Endothelial cell (in vitro differentiated cells): ENCODE data around the gene ARMC7. TPM values are rescaled to one million over a fixed set of nuclear protein-coding genes. Genes with fewer than 3 reads are reported as not detected.

Source experiments
- DNase-seq: peaks from one replicate; pipeline ENCODE4 v3.0.0; 2021; ENCODE audit warnings: low spot score
- H3K27ac Mint-ChIP-seq: one replicate; pipeline ENCODE4 v1.8.0; 2021; ENCODE audit warnings: mixed read lengths, inconsistent platforms; ENCODE audit not compliant: unreplicated experiment
- H3K27me3 Mint-ChIP-seq: one replicate; pipeline ENCODE4 v1.8.0; 2021; ENCODE audit warnings: mild to moderate bottlenecking, moderate library complexity, mixed read lengths, inconsistent platforms; ENCODE audit not compliant: unreplicated experiment
- H3K36me3 Mint-ChIP-seq: one replicate; pipeline ENCODE4 v1.8.0; 2021; ENCODE audit warnings: mild to moderate bottlenecking, low read depth, mixed read lengths, inconsistent platforms; ENCODE audit not compliant: unreplicated experiment
- H3K4me1 Mint-ChIP-seq: one replicate; pipeline ENCODE4 v1.8.0; 2021; ENCODE audit warnings: mild to moderate bottlenecking, mixed read lengths, inconsistent platforms; ENCODE audit not compliant: unreplicated experiment
- H3K4me3 Mint-ChIP-seq: one replicate; pipeline ENCODE4 v1.8.0; 2021; ENCODE audit warnings: mild to moderate bottlenecking, mixed read lengths, inconsistent platforms; ENCODE audit not compliant: unreplicated experiment
- H3K9me3 Mint-ChIP-seq: one replicate; pipeline ENCODE4 v1.8.0; 2021; ENCODE audit warnings: mixed read lengths, inconsistent platforms; ENCODE audit not compliant: unreplicated experiment
- total RNA-seq: library from RNA; stranded (reverse); fragmentation: NEBNext Ultra II Directional; extraction: Animal tissue kit (Norgen Biotek cat#: 25700); gene quantifications from one replicate; pipeline ENCODE4 v1.2.1, GENCODE V29; 2021; ENCODE audit not compliant: unreplicated experiment
- TF ChIP-seq, protein P1 (sequence below): fragments of 200-600 bp; sonication (generic); IDR thresholded peaks from one replicate; pipeline ENCODE4 v1.5.0; 2021; ENCODE audit warnings: antibody characterized with exemption; ENCODE audit not compliant: unreplicated experiment

ARMC7 gene
- total RNA-seq, 1 donor from 2014 or later = 43.4 TPM

DNA sequence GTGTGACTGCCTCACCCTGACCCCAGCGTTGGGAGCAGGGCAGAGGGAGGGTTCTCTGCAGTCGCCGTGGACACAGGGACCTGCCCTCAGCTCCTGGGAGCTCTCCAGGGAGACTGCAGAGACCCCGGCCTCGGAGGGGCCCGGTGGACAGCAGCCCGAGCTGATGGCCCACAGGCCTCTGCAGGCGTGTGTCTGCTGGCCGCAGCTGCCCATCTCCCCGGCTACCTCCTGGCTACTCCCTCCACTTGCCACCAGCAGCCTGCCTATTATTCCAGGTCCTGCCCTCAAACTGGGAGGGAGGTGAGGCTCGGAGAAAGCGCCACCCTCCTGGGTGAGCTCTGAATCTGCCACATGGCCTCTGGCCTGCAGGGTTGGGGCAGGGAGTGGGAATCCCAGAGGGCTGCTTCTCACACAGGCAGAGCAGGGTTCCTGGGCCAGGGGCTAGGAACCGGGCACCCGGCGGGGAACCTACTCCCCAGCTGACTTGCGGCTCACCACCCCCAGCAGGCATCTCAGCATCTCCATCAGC lies 14.8 kb upstream of the ARMC7 start:
- H3K27ac Mint-ChIP-seq = no peak overlapping the region
- H3K4me3 Mint-ChIP-seq = no peak overlapping the region
- no peaks in the 10 kb centered on the region for H3K9me3 Mint-ChIP-seq
- H3K4me1 Mint-ChIP-seq = peaks cover 48% of the 10 kb centered on the region
- peaks cover 22% of the 10 kb centered on the region for H3K27me3 Mint-ChIP-seq
- no peak for DNase-seq
- H3K36me3 Mint-ChIP-seq = peaks cover 26% of the 10 kb centered on the region
- TF ChIP-seq, protein P1, sequence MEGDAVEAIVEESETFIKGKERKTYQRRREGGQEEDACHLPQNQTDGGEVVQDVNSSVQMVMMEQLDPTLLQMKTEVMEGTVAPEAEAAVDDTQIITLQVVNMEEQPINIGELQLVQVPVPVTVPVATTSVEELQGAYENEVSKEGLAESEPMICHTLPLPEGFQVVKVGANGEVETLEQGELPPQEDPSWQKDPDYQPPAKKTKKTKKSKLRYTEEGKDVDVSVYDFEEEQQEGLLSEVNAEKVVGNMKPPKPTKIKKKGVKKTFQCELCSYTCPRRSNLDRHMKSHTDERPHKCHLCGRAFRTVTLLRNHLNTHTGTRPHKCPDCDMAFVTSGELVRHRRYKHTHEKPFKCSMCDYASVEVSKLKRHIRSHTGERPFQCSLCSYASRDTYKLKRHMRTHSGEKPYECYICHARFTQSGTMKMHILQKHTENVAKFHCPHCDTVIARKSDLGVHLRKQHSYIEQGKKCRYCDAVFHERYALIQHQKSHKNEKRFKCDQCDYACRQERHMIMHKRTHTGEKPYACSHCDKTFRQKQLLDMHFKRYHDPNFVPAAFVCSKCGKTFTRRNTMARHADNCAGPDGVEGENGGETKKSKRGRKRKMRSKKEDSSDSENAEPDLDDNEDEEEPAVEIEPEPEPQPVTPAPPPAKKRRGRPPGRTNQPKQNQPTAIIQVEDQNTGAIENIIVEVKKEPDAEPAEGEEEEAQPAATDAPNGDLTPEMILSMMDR = no peak

DNA sequence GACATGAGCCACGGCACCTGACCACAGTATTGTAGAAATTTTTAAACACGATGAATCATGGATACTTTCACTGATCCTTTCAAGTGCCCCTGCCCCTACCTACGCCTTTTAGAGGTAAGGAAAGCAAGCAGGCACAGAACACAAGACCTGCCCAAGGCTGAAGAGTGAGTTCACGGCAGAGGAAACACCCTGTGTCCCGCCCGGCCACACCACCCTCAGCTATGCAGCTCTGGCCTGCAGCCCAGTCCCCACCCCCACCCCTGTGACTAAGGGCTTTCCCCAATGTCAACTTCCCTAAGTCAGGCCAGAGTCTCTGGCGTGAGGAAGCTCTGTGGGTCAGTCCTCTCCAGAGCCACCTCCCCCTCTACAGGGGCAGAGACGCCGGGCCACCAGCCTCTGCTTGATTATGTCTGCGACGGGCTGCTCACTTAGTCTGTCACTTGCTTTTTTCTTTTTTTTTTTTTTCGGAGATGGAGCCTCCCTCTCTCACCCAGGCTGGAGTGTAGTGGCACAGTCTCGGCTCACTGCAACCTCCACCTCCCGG lies 13.6 kb upstream of the ARMC7 start:
- H3K4me1 Mint-ChIP-seq = peaks cover 36% of the 10 kb centered on the region
- no peak for DNase-seq
- peaks cover 26% of the 10 kb centered on the region for H3K36me3 Mint-ChIP-seq
- H3K9me3 Mint-ChIP-seq = no peaks in the 10 kb centered on the region
- H3K27me3 Mint-ChIP-seq = peaks cover 17% of the 10 kb centered on the region
- no peak overlapping the region for H3K4me3 Mint-ChIP-seq
- TF ChIP-seq, protein P1 = no peak
- H3K27ac Mint-ChIP-seq = peak overlapping the region; percentile 64

DNA sequence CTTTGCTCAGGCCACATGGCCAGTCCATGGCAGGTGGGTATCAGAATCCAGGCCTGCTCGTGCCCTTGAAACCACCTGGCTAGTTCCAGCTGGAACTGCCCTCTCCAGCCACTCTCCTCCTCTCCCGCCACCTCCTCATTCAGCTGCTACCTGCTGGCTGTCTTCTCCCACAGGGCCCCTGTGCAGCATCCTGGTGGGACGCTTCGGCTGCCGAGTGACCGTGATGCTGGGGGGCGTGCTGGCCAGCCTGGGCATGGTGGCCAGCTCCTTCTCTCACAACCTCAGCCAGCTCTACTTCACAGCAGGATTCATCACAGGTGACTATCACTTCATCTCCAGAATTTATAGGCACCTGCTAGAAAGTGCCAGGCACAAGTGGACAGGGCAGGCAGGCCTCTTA lies 11.9 kb upstream of the ARMC7 start:
- DNase-seq = no peak
- H3K27me3 Mint-ChIP-seq = peaks cover 10% of the 10 kb centered on the region
- peaks cover 27% of the 10 kb centered on the region for H3K4me1 Mint-ChIP-seq
- peaks cover 11% of the 10 kb centered on the region for H3K36me3 Mint-ChIP-seq
- no peaks in the 10 kb centered on the region for H3K9me3 Mint-ChIP-seq
- peak overlapping the region; percentile 42 for H3K27ac Mint-ChIP-seq
- TF ChIP-seq, protein P1 = no peak
- no peak overlapping the region for H3K4me3 Mint-ChIP-seq

DNA sequence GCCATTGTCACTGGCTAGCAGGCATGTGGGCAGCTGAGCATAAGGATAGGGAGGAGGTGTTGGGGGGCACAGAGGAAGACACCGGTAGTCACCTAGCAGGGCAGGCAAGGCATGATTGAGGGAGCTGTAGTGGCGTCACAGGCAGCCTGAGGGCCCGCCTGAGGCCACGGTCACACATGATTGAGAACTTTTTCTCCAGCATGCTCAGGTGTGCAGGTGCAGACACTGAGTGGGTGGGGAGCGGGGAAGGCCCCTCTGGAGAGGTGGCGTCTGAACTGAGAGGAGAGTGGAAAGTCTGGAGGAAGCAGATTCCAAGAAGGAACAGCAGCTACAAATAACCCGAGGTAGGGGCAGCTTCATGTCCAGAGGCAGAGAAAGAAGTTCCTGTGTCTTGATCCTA lies 10.9 kb upstream of the ARMC7 start:
- peaks cover 9% of the 10 kb centered on the region for H3K27me3 Mint-ChIP-seq
- H3K4me1 Mint-ChIP-seq = peaks cover 30% of the 10 kb centered on the region
- peak overlapping the region; percentile 26 for H3K4me3 Mint-ChIP-seq
- H3K36me3 Mint-ChIP-seq = peaks cover 11% of the 10 kb centered on the region
- TF ChIP-seq, protein P1 = no peak
- no peaks in the 10 kb centered on the region for H3K9me3 Mint-ChIP-seq
- H3K27ac Mint-ChIP-seq = peak overlapping the region; percentile 62
- DNase-seq = no peak

DNA sequence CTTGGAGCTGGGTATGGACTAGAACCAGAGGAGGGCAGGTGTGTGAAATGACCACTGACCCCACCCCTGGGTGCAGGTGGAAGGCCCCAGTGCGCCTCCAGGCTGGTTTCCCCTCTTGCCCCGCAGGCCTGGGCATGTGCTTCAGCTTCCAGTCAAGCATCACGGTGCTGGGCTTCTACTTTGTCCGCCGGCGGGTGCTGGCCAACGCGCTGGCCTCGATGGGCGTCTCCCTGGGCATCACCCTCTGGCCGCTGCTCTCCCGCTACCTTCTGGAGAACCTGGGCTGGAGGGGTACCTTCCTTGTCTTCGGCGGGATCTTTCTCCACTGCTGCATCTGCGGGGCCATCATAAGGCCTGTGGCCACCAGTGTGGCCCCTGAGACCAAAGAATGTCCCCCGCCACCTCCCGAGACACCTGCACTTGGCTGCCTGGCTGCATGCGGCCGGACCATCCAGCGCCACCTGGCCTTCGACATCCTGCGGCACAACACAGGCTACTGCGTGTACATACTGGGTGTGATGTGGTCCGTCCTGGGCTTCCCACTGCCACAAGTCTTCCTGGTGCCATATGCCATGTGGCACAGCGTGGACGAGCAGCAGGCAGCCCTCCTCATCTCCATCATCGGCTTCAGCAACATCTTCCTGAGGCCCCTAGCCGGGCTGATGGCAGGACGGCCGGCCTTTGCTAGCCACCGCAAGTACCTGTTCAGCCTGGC lies 9.7 kb upstream of the ARMC7 start:
- no peaks in the 10 kb centered on the region for H3K9me3 Mint-ChIP-seq
- DNase-seq = no peak
- TF ChIP-seq, protein P1 = no peak
- peaks cover 6% of the 10 kb centered on the region for H3K27me3 Mint-ChIP-seq
- no peak overlapping the region for H3K4me3 Mint-ChIP-seq
- peaks cover 38% of the 10 kb centered on the region for H3K4me1 Mint-ChIP-seq
- H3K36me3 Mint-ChIP-seq = peaks cover 11% of the 10 kb centered on the region
- no peak overlapping the region for H3K27ac Mint-ChIP-seq
